ENCODE data around the gene IQSEC1. TPM values are rescaled to one million over a fixed set of nuclear protein-coding genes. Genes with fewer than 3 reads are reported as not detected.

Gene IQSEC1
- total RNA-seq, 1 donor from 2014 or later: 82.3 TPM

GRCh38 chr3:12957339-12957738, 115.9 kb downstream of the IQSEC1 start:
- peaks cover 2% of the 10 kb centered on the region for H3K36me3 ChIP-seq
- peaks cover 73% of the 10 kb centered on the region for H3K4me1 ChIP-seq
- no peak for ATAC-seq
- no peak overlapping the region for H3K4me3 ChIP-seq
- no peak for TF ChIP-seq CTCF (IDR thresholded peaks at IDR 0.05)
- DNase-seq: no peak
- intact Hi-C loops (cut with DNase I): no loop called here
- H3K27me3 ChIP-seq (ENCODE audit: low read depth): no peaks in the 10 kb centered on the region
- no peak overlapping the region for H3K27ac ChIP-seq
- no peaks in the 10 kb centered on the region for H3K9me3 ChIP-seq

- intact Hi-C loops (cut with DNase I): no loop called here
- H3K27me3 ChIP-seq (ENCODE audit: low read depth): no peaks in the 10 kb centered on the region
- no peak for ATAC-seq
- no peak overlapping the region for H3K27ac ChIP-seq
- H3K36me3 ChIP-seq: no peaks in the 10 kb centered on the region
- no peak for TF ChIP-seq CTCF (IDR thresholded peaks at IDR 0.05)
- no peak overlapping the region for H3K4me3 ChIP-seq
- H3K4me1 ChIP-seq: peaks cover 63% of the 10 kb centered on the region
- H3K9me3 ChIP-seq: no peaks in the 10 kb centered on the region
- DNase-seq: no peak
These were observed 116.9 kb downstream of the IQSEC1 start for GRCh38 chr3:12956316-12956660.

GRCh38 chr3:12955651-12956315, 117.4 kb downstream of the IQSEC1 start:
- H3K27ac ChIP-seq: peak overlapping the region; percentile 58
- no peaks in the 10 kb centered on the region for H3K27me3 ChIP-seq (ENCODE audit: low read depth)
- H3K4me1 ChIP-seq: peaks cover 58% of the 10 kb centered on the region
- H3K36me3 ChIP-seq: no peaks in the 10 kb centered on the region
- DNase-seq (no peak), ATAC-seq (no peak)
- intact Hi-C loops (cut with DNase I): no loop called here
- H3K9me3 ChIP-seq: no peaks in the 10 kb centered on the region
- TF ChIP-seq CTCF (IDR thresholded peaks at IDR 0.05): no peak
- no peak overlapping the region for H3K4me3 ChIP-seq

GRCh38 chr3:12954891-12955650, 118.2 kb downstream of the IQSEC1 start:
- DNase-seq (peak; percentile 82), ATAC-seq (peak; percentile 84 to 90)
- intact Hi-C loops (cut with DNase I): no loop called here
- Histone ChIP-seq H3K4me3 (no peak overlapping the region), H3K9me3 (no peaks in the 10 kb centered on the region), H3K27ac (peak overlapping the region; percentile 58), H3K27me3 (ENCODE audit: low read depth) (no peaks in the 10 kb centered on the region), H3K36me3 (no peaks in the 10 kb centered on the region), H3K4me1 (peaks cover 54% of the 10 kb centered on the region)
- peak; percentile 20 for TF ChIP-seq CTCF (IDR thresholded peaks at IDR 0.05)

GRCh38 chr3:12954180-12954579, 119.0 kb downstream of the IQSEC1 start:
- H3K27me3 ChIP-seq (ENCODE audit: low read depth): no peaks in the 10 kb centered on the region
- DNase-seq (no peak), ATAC-seq (no peak)
- peaks cover 57% of the 10 kb centered on the region for H3K4me1 ChIP-seq
- H3K36me3 ChIP-seq: no peaks in the 10 kb centered on the region
- H3K4me3 ChIP-seq: no peak overlapping the region
- no peaks in the 10 kb centered on the region for H3K9me3 ChIP-seq
- H3K27ac ChIP-seq: peak overlapping the region; percentile 11
- intact Hi-C loops (cut with DNase I): no loop called here
- TF ChIP-seq CTCF (IDR thresholded peaks at IDR 0.05): no peak

Measured in lower lobe of right lung (tissue), 2 donors.